ENCODE data around the gene CLK2.
A peak's percentile ranks its signal among the peaks of the same experiment; 100 is the strongest.

- no peak for TF ChIP-seq EP300 (IDR thresholded peaks at IDR 0.05; ENCODE audit: borderline replicate concordance)
- TF ChIP-seq RAD21 (IDR thresholded peaks at IDR 0.05; ENCODE audit: low read depth) = no peak
- TF ChIP-seq CEBPB (IDR thresholded peaks at IDR 0.05) = no peak
- TF ChIP-seq, protein P1, sequence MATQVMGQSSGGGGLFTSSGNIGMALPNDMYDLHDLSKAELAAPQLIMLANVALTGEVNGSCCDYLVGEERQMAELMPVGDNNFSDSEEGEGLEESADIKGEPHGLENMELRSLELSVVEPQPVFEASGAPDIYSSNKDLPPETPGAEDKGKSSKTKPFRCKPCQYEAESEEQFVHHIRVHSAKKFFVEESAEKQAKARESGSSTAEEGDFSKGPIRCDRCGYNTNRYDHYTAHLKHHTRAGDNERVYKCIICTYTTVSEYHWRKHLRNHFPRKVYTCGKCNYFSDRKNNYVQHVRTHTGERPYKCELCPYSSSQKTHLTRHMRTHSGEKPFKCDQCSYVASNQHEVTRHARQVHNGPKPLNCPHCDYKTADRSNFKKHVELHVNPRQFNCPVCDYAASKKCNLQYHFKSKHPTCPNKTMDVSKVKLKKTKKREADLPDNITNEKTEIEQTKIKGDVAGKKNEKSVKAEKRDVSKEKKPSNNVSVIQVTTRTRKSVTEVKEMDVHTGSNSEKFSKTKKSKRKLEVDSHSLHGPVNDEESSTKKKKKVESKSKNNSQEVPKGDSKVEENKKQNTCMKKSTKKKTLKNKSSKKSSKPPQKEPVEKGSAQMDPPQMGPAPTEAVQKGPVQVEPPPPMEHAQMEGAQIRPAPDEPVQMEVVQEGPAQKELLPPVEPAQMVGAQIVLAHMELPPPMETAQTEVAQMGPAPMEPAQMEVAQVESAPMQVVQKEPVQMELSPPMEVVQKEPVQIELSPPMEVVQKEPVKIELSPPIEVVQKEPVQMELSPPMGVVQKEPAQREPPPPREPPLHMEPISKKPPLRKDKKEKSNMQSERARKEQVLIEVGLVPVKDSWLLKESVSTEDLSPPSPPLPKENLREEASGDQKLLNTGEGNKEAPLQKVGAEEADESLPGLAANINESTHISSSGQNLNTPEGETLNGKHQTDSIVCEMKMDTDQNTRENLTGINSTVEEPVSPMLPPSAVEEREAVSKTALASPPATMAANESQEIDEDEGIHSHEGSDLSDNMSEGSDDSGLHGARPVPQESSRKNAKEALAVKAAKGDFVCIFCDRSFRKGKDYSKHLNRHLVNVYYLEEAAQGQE (IDR thresholded peaks at IDR 0.05; ENCODE audit: low read depth) = no peak
- no peak for TF ChIP-seq NFIC (IDR thresholded peaks at IDR 0.05)
- TF ChIP-seq CREB1 (IDR thresholded peaks at IDR 0.05; ENCODE audit: low read depth) = no peak
- no peak for TF ChIP-seq MAX (IDR thresholded peaks at IDR 0.05)
- TF ChIP-seq EGR1 (IDR thresholded peaks at IDR 0.05) = peak; percentile 71; the same call in 1 of the 2 replicates
- peak; percentile 98 for TF ChIP-seq YY1 (IDR thresholded peaks at IDR 0.05; ENCODE audit: low read depth)
Measured at GRCh38 chr1:155218854-155219591, 54.3 kb downstream of the CLK2 start.

Data from Ishikawa (cell line).